SK-N-SH (cell line): ENCODE data around the gene BMPR1A.
"Not testable (repeated sequence)": the region's sequence is repeated elsewhere in the genome, so short reads cannot be mapped to it uniquely, and the experiment has no call there.

Experiments
- ELF1 ChIP-seq: IDR thresholded peaks from 2 replicates; pipeline ENCODE4 v1.4.0; 2012
- EP300 ChIP-seq, 2 experiments: IDR thresholded peaks; 2 replicates each; pipeline versions ENCODE4 v1.4.0 to v1.6.1; 2012; ENCODE audit warnings: borderline replicate concordance in 1 of 2, low read depth in 1 of 2, low read length in 1 of 2
- FOXJ3 ChIP-seq: sonication (generic); formaldehyde crosslinking; IDR thresholded peaks from 2 replicates; pipeline ENCODE4 v1.5.1; 2020; ENCODE audit warnings: mild to moderate bottlenecking, missing genetic modification reagents
- RFX5 ChIP-seq: IDR thresholded peaks from 2 replicates; pipeline ENCODE4 v1.6.1; 2012; ENCODE audit warnings: mild to moderate bottlenecking, improper control_type of control experiment, low read length
- SIN3A ChIP-seq: IDR thresholded peaks from 2 replicates; pipeline ENCODE4 v1.6.1; 2012; ENCODE audit warnings: low read depth, mild to moderate bottlenecking, low read length, moderate library complexity, borderline replicate concordance
- YY1 ChIP-seq: IDR thresholded peaks from 2 replicates; pipeline ENCODE4 v1.4.0; 2012; ENCODE audit warnings: low read depth, mild to moderate bottlenecking
- TF ChIP-seq, protein P1 (sequence below): IDR thresholded peaks from 2 replicates; pipeline ENCODE4; 2012
- TF ChIP-seq, protein P2 (sequence below): fragments of 200-600 bp; sonication (generic); IDR thresholded peaks from 2 replicates; pipeline ENCODE4 v1.6.1; 2017; ENCODE audit warnings: antibody characterized with exemption, mild to moderate bottlenecking, moderate library complexity

DNA sequence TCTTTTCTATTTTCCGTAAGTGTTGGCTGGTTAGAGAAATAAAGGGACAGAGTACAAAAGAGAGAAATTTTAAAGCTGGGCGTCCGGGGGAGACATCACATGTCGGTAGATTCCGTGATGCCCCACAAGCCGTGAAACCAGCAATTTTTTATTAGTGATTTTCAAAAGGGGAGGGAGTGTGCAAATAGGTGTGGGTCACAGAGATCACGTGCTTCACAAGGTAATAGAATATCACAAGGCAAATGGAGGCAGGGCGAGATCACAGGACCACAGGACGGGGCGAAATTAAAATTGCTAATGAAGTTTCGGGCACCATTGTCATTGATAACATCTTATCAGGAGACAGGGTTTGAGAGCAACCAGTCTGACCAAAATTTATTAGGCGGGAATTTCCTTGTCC is 97.2 kb downstream of the BMPR1A start:
- TF ChIP-seq FOXJ3; EP300 (IDR thresholded peaks at IDR 0.05; ENCODE audit: borderline replicate concordance in 1 of 2, low read depth in 1 of 2, low read length in 1 of 2); RFX5; SIN3A; YY1; ELF1: not testable (repeated sequence)
- TF ChIP-seq, protein P1, sequence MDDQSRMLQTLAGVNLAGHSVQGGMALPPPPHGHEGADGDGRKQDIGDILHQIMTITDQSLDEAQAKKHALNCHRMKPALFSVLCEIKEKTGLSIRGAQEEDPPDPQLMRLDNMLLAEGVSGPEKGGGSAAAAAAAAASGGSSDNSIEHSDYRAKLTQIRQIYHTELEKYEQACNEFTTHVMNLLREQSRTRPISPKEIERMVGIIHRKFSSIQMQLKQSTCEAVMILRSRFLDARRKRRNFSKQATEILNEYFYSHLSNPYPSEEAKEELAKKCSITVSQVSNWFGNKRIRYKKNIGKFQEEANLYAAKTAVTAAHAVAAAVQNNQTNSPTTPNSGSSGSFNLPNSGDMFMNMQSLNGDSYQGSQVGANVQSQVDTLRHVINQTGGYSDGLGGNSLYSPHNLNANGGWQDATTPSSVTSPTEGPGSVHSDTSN: not testable (repeated sequence)
- TF ChIP-seq, protein P2, sequence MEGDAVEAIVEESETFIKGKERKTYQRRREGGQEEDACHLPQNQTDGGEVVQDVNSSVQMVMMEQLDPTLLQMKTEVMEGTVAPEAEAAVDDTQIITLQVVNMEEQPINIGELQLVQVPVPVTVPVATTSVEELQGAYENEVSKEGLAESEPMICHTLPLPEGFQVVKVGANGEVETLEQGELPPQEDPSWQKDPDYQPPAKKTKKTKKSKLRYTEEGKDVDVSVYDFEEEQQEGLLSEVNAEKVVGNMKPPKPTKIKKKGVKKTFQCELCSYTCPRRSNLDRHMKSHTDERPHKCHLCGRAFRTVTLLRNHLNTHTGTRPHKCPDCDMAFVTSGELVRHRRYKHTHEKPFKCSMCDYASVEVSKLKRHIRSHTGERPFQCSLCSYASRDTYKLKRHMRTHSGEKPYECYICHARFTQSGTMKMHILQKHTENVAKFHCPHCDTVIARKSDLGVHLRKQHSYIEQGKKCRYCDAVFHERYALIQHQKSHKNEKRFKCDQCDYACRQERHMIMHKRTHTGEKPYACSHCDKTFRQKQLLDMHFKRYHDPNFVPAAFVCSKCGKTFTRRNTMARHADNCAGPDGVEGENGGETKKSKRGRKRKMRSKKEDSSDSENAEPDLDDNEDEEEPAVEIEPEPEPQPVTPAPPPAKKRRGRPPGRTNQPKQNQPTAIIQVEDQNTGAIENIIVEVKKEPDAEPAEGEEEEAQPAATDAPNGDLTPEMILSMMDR: not testable (repeated sequence)
